Adrenal gland (tissue), 12 donors: ENCODE results near the gene ARL6IP1. TPM values are rescaled to one million over a fixed set of nuclear protein-coding genes. Genes with fewer than 3 reads are reported as not detected.

ENCODE experiments used
- DNase-seq, 7 donors: peaks; one replicate each; pipeline ENCODE4 v3.0.0-alpha.2; 2019 to 2020
- H3K27ac ChIP-seq, 5 donors: fragments of 200-600 bp; sonication (generic) in 4 of 5; 1 replicate in 3 of 5; 2 replicates in 2 of 5; pipeline versions ENCODE4 v1.5.1 to v1.8.0; 2016 to 2020; ENCODE audit warnings: mild to moderate bottlenecking in 1 of 5
- H3K27me3 ChIP-seq: fragments of 200-600 bp; 2 replicates; pipeline ENCODE4 v1.8.0; 2021
- H3K36me3 ChIP-seq, 2 donors: fragments of 200-600 bp; replicated peaks in 1 of 2; 1 replicate in 1 of 2; 2 replicates in 1 of 2; pipeline versions ENCODE4 v1.5.1 to v1.8.0; 2018 to 2022
- H3K4me1 ChIP-seq, 2 donors: fragments of 200-600 bp; replicated peaks in 1 of 2; 1 replicate in 1 of 2; 2 replicates in 1 of 2; pipeline versions ENCODE4 v1.5.1 to v1.8.0; 2018 to 2021
- H3K4me3 ChIP-seq, 4 donors: fragments of 200-600 bp; sonication (generic) in 3 of 4; one replicate each; pipeline ENCODE4 v1.5.1; 2016 to 2018
- H3K9me3 ChIP-seq, 3 donors: fragments of 200-600 bp; sonication (generic) in 1 of 3; replicated peaks in 1 of 3; 1 replicate in 2 of 3; 2 replicates in 1 of 3; pipeline versions ENCODE4 v1.5.1 to v1.8.0; 2016 to 2021
- CTCF ChIP-seq, 6 experiments: fragments of 450-650 bp in 4 of 6; fragments of 200-600 bp in 2 of 6; sonication (generic) in 1 of 6; IDR thresholded peaks; 1 replicate in 5 of 6; 2 replicates in 1 of 6; pipeline versions ENCODE4 v1.5.1 to v1.8.0; 2016 to 2021; ENCODE audit warnings: antibody characterized with exemption in 6 of 6, mild to moderate bottlenecking in 2 of 6, moderate library complexity in 1 of 6
- POLR2A ChIP-seq, 2 donors: fragments of 450-650 bp; IDR thresholded peaks; one replicate each; pipeline ENCODE4 v1.6.1; 2017; ENCODE audit warnings: antibody characterized with exemption in 2 of 2, mild to moderate bottlenecking in 2 of 2, moderate library complexity in 1 of 2
- WGBS, 4 donors: extraction: QIAGEN DNeasy Blood & Tissue Kit in 2 of 4; methylation state at CpG; one replicate each; pipeline versions ENCODE4 v1.1.5 to v1.1.7; 2013 to 2017; 5-methylcytosine and 5-hydroxymethylcytosine counted together
- intact Hi-C, 2 donors: fragments of 100-400 bp; cut with DNase I; formaldehyde crosslinking; loops; one replicate each; pipeline versions ENCODE4 v1.14.1 to v1.15.0; 2022 to 2023
- polyA plus RNA-seq, 3 donors: library from polyadenylated mRNA; stranded (reverse); fragments of 200-250 nt in 2 of 3; fragments of 350-450 nt in 1 of 3; fragmentation: Illumina TruSeq in 1 of 3; extraction: RNeasy Lipid Tissue Mini Kit (QIAGEN cat#74804) in 1 of 3; gene quantifications; one replicate each; pipeline ENCODE4 v1.2.3, GENCODE V29; 2013 to 2014
- total RNA-seq, 9 donors: library from RNA; depleted of rRNA in 4 of 9; stranded (reverse); fragments of >200 nt in 4 of 9; fragments of 120-200 nt in 1 of 9; fragmentation: NEBNext Ultra II Directional in 1 of 9; extraction: Animal tissue kit (Norgen Biotek cat#: 25700) in 1 of 9; gene quantifications; one replicate each; pipeline versions ENCODE4 v1.1.0 to v1.2.4, GENCODE V29; 2013 to 2023
- donor health status: healthy with polysubstance abuse.
- donor health status: Bipolar disorder and iron deficiency.
- donor health status: DM: yes; HTN: yes; CAD: no.
- donor health status: DM: no; HTN: no; CAD: no.
- donor health status: DM: no; HTN: no; CAD: no.
- donor health status: DM: yes; HTN: yes; CAD: no.

The ARL6IP1 gene
- total and polyA plus RNA-seq, 12 donors, result 55.3 to 439 (median 227) TPM

GRCh38 chr16:18792836-18793433 lies 8.4 kb downstream of the ARL6IP1 start:
- H3K27ac ChIP-seq, result peak overlapping the region in 2 of 5 donors; percentile 56 to 60
- intact Hi-C loops, result no loop called here
- H3K27me3 ChIP-seq, result no peaks in the 10 kb centered on the region
- TF ChIP-seq POLR2A (IDR thresholded peaks at IDR 0.05) (no peak), CTCF (IDR thresholded peaks at IDR 0.05) (no peak)
- 59 to 64% (median 63%) methylated on average over 11 of the region's 11 CpGs for WGBS, 4 donors
- H3K4me1 ChIP-seq, result peaks cover 24 to 71% of the 10 kb centered on the region in 2 donors
- no peaks in the 10 kb centered on the region for H3K9me3 ChIP-seq
- DNase-seq, result peak in 6 of 7 donors; percentile 49 to 64 (median 55)
- H3K36me3 ChIP-seq, result peaks cover 0 to 52% of the 10 kb centered on the region in 2 donors
- no peak overlapping the region for H3K4me3 ChIP-seq

- TF ChIP-seq POLR2A (IDR thresholded peaks at IDR 0.05) (peak; percentile 48 to 59), CTCF (IDR thresholded peaks at IDR 0.05) (no peak)
- Histone ChIP-seq H3K36me3 (peaks cover 0 to 68% of the 10 kb centered on the region in 2 donors), H3K4me3 (peak within 1 kb of the TSS; percentile 54 to 100 (median 80)), H3K9me3 (no peaks in the 10 kb centered on the region), H3K27ac (peak within 1 kb of the TSS; percentile 1 to 96 (median 77)), H3K4me1 (peaks cover 23 to 71% of the 10 kb centered on the region in 2 donors), H3K27me3 (no peaks in the 10 kb centered on the region)
- DNase-seq, result peak; percentile 94 to 98 (median 97)
- intact Hi-C loops, result no loop called here
- WGBS, 4 donors, result 2 to 4% (median 4%) methylated on average over 35 to 60 of the region's 60 CpGs
Measured at GRCh38 chr16:18789850-18790706, 11.3 kb downstream of the ARL6IP1 start, which contains the start of gene RPS15A. Gene RPS15A (minus strand): TSS chr16:18790334. CDS start chr16:18789113, 1,221 bp downstream.

DNA sequence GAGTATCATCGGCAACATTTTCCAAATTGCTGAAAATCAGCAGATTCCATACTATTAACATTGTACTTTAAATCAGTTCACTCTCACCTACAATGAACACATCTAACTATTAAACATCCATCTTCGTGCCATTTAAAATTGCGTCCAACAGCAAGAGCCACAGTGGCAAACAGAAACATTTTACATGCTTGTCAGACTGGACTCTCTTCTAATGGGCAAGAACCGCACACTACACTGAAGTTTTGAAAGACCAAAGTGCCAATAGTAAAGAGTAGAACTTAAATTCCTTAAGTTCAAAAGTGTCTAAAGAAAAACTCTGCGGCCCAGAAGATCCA lies 11.9 kb downstream of the ARL6IP1 start:
- 0 to 3% (median 0%) methylated on average over 5 of the region's 5 CpGs for WGBS, 4 donors
- peaks cover 0 to 69% of the 10 kb centered on the region in 2 donors for H3K36me3 ChIP-seq
- H3K4me3 ChIP-seq, result peak overlapping the region; percentile 54 to 100 (median 80)
- intact Hi-C loops, result no loop called here
- TF ChIP-seq CTCF (IDR thresholded peaks at IDR 0.05), result no peak
- no peak for DNase-seq
- H3K27me3 ChIP-seq, result no peaks in the 10 kb centered on the region
- H3K9me3 ChIP-seq, result no peaks in the 10 kb centered on the region
- H3K27ac ChIP-seq, result peak overlapping the region in 4 of 5 donors; percentile 55 to 96 (median 80)
- H3K4me1 ChIP-seq, result peaks cover 26 to 71% of the 10 kb centered on the region in 2 donors

DNA sequence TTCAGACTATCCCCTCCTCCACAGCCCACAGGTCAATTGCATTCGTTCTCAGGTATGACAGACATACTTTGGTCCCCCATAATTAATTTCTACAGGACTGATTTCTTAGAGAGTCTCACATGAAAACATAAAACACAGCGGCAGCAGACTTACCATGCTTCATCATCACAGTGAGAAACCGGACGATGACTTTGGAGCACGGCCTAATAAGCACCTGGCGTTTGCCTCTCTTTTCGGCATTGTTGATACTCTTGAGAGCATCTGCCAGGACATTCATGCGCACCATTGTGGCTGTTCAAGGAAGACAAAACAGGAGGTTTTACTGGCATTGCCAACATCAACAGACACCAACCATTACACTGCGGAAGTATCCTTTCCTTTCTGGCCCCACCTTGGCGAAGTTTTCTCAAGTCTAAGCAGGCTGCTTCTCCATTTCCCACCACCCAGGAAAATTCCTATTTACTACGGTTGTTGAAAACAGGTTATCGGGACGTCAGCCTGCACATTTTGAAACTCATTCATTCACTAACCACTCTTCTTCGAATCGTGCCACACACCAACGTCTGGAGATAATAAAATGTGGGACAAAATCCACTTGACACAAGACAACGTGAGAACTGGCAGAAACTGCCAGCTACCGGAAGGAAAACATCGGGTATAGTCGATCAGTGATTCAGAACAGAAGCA lies 12.4 kb downstream of the ARL6IP1 start:
- Histone ChIP-seq H3K9me3 (no peaks in the 10 kb centered on the region), H3K27me3 (no peaks in the 10 kb centered on the region), H3K4me3 (peak overlapping the region; percentile 54 to 100 (median 80)), H3K4me1 (peaks cover 26 to 71% of the 10 kb centered on the region in 2 donors), H3K27ac (peak overlapping the region in 3 of 5 donors; percentile 77 to 96 (median 83)), H3K36me3 (peaks cover 0 to 69% of the 10 kb centered on the region in 2 donors)
- WGBS, 4 donors, result 5 to 12% (median 7%) methylated on average over 19 to 20 of the region's 20 CpGs
- no peak for DNase-seq
- TF ChIP-seq CTCF (IDR thresholded peaks at IDR 0.05) (no peak), POLR2A (IDR thresholded peaks at IDR 0.05) (no peak)
- intact Hi-C loops, result no loop called here
